Measurements from ENCODE around the gene SMOC2. TPM values are rescaled to one million over a fixed set of nuclear protein-coding genes. Genes with fewer than 3 reads are reported as not detected.

SMOC2 gene
- total RNA-seq, 2 donors from 2014 or later, result 25.6 to 29.6 TPM

DNA sequence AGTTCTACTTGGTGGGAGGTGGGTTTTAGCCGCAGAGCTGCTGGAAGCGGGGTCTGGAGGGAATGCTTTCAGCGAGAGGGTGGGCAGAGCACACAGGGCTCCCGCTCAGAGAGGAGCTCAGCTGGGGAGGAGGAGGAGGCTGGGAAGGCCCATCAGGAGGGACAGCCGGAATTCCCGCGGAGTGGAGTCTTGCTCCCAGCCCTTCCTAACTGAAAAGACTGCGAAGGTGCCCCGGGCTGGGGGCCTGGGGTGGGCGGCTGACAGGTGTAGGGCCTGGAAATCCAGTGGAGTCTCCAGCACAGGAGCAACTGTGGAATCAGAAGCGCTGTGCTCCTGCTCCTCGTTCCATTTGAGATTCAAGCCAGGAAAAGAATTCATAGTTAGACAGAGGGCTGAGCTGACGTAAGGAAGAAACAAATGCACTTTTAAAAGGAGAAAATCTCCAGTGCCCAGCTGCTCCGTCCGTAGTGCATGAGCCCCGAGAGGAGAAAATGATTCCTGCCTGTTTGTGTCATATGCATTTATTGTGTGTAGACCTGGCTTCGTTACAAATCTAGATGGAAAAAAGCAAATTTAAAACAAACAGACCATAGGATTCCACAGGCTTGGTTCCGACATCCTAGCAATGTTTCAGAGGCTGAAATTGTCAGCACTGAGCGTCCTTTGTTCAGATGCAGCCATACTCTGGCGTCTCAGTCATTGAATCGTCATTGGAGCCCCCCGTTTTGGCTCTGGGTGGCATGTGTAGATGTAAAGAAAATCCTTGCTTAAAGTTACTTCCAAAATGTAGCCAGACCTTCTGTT, 197.7 kb downstream of the SMOC2 start:
- Histone ChIP-seq H3K9ac (ENCODE audit: low read depth in 2 of 2, low read length in 2 of 2) (no peak overlapping the region), H3K27ac (no peak overlapping the region), H3K27me3 (no peaks in the 10 kb centered on the region), H3K9me3 (no peaks in the 10 kb centered on the region), H3K36me3 (no peaks in the 10 kb centered on the region), H3K4me3 (no peak overlapping the region), H3K4me1 (no peaks in the 10 kb centered on the region)
- intact Hi-C loops (cut with DNase I), result no loop called here
- no peak for DNase-seq
- TF ChIP-seq, protein P1, sequence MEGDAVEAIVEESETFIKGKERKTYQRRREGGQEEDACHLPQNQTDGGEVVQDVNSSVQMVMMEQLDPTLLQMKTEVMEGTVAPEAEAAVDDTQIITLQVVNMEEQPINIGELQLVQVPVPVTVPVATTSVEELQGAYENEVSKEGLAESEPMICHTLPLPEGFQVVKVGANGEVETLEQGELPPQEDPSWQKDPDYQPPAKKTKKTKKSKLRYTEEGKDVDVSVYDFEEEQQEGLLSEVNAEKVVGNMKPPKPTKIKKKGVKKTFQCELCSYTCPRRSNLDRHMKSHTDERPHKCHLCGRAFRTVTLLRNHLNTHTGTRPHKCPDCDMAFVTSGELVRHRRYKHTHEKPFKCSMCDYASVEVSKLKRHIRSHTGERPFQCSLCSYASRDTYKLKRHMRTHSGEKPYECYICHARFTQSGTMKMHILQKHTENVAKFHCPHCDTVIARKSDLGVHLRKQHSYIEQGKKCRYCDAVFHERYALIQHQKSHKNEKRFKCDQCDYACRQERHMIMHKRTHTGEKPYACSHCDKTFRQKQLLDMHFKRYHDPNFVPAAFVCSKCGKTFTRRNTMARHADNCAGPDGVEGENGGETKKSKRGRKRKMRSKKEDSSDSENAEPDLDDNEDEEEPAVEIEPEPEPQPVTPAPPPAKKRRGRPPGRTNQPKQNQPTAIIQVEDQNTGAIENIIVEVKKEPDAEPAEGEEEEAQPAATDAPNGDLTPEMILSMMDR (IDR thresholded peaks at IDR 0.05), result no peak

DNA sequence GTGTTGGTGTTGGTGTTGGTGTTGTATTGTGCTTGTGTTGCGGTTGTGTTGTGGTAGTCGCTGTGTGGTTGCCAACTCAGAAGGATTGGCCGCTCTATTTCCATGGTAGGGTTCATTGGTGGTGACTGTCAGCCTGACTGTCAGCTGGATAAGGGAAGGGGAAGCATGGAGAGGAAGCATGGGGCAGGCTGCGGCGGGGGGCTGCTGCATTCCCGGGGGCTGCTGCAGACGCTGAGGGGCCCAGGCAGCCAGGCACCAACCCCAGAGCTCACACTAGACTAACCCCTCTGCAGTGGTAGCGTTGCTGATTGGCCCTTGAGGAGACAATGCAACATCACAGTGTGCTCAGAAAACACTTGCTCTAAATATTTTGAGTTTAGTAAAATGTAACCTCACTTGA, 199.2 kb downstream of the SMOC2 start:
- Histone ChIP-seq H3K27me3 (no peaks in the 10 kb centered on the region), H3K9ac (ENCODE audit: low read depth in 2 of 2, low read length in 2 of 2) (no peak overlapping the region), H3K9me3 (no peaks in the 10 kb centered on the region), H3K36me3 (no peaks in the 10 kb centered on the region), H3K4me3 (no peak overlapping the region), H3K27ac (no peak overlapping the region), H3K4me1 (no peaks in the 10 kb centered on the region)
- TF ChIP-seq, protein P1 (IDR thresholded peaks at IDR 0.05), result no peak
- no peak for DNase-seq
- intact Hi-C loops (cut with DNase I), result no loop called here

DNA sequence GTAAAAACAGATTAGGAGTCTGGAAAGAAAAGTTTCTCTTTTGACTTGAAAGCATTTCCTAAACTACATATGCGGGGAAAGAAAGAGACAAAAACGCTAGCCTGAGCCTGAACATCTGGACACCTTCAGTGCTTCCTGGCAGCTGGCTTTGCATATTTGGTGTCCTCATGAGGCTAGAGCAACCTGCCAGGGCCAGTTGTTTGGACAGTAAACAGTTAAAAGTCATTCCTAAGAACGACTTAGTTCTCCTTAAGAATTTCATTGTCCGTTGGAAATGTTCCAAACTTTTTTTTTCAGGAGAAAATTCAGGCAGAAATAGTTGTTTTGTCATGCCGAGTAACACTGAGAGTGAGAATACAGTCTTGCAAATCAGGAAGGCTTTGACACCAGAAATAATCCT, 199.8 kb downstream of the SMOC2 start:
- intact Hi-C loops (cut with DNase I), result no loop called here
- Histone ChIP-seq H3K27me3 (no peaks in the 10 kb centered on the region), H3K9ac (ENCODE audit: low read depth in 2 of 2, low read length in 2 of 2) (no peak overlapping the region), H3K4me1 (no peaks in the 10 kb centered on the region), H3K9me3 (no peaks in the 10 kb centered on the region), H3K36me3 (no peaks in the 10 kb centered on the region), H3K27ac (no peak overlapping the region), H3K4me3 (no peak overlapping the region)
- DNase-seq, result no peak
- TF ChIP-seq, protein P1 (IDR thresholded peaks at IDR 0.05), result no peak

DNA sequence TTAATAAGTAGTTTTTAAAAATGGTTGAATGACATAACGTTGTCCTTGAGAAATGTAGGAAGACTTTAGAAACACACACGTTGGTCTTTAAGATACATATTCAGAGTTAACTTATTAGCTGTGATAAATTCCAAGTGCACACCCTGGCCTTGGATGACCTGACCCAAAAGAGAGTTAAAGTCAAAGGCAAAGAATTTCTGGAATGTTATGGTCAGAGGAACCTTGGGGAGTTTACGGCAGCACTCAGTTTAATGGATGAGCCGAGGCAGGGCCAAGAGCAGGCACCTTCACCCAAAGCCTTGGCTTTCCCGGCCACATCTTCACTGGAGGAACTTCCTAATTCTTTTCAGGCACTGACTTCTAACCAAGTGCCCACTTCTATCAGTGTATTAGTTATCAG, 200.5 kb downstream of the SMOC2 start:
- DNase-seq, result no peak
- H3K27ac ChIP-seq, result no peak overlapping the region
- no peaks in the 10 kb centered on the region for H3K27me3 ChIP-seq
- H3K9me3 ChIP-seq, result no peaks in the 10 kb centered on the region
- TF ChIP-seq, protein P1 (IDR thresholded peaks at IDR 0.05), result no peak
- H3K36me3 ChIP-seq, result no peaks in the 10 kb centered on the region
- intact Hi-C loops (cut with DNase I), result no loop called here
- H3K4me3 ChIP-seq, result no peak overlapping the region
- H3K9ac ChIP-seq (ENCODE audit: low read depth in 2 of 2, low read length in 2 of 2), result no peak overlapping the region
- no peaks in the 10 kb centered on the region for H3K4me1 ChIP-seq

DNA sequence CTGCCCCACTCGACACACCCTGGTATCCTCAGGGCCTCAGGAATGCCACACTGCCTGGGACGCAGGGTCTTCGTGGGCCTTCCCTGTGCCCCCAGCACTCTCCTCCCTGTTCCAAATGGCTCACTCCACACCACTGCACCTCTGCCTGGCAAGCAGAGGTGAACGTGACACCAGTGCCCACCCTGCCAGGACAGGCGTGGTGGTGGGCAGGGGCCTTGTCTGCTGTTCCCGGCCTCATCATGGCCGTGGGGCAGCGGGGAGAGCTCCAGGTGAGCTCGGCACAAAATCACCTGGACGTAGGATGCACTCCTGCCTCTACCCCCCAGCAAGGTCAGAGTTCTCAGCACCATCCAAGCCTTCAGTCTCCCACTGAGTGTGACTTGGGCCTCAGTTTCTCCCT, 202.4 kb downstream of the SMOC2 start:
- H3K4me1 ChIP-seq, result no peaks in the 10 kb centered on the region
- no peaks in the 10 kb centered on the region for H3K9me3 ChIP-seq
- no peak for DNase-seq
- H3K27ac ChIP-seq, result no peak overlapping the region
- intact Hi-C loops (cut with DNase I), result no loop called here
- H3K9ac ChIP-seq (ENCODE audit: low read depth in 2 of 2, low read length in 2 of 2), result no peak overlapping the region
- H3K36me3 ChIP-seq, result no peaks in the 10 kb centered on the region
- no peak overlapping the region for H3K4me3 ChIP-seq
- no peaks in the 10 kb centered on the region for H3K27me3 ChIP-seq
- TF ChIP-seq, protein P1 (IDR thresholded peaks at IDR 0.05), result no peak
